Ishikawa (cell line): Measurements from ENCODE around the gene FHL1.

Experiments used
- CEBPB ChIP-seq: IDR thresholded peaks from 2 replicates; pipeline ENCODE4 v1.6.1; 2012
- CREB1 ChIP-seq: IDR thresholded peaks from 2 replicates; pipeline ENCODE4 v1.6.1; 2012; ENCODE audit warnings: low read depth
- EGR1 ChIP-seq: IDR thresholded peaks from 2 replicates; pipeline ENCODE4 v1.6.1; 2012
- EP300 ChIP-seq: IDR thresholded peaks from 2 replicates; pipeline ENCODE4 v1.6.1; 2012; ENCODE audit warnings: borderline replicate concordance
- FOXM1 ChIP-seq: IDR thresholded peaks from 2 replicates; pipeline ENCODE4 v1.6.1; 2012; ENCODE audit warnings: low read depth, borderline replicate concordance
- MAX ChIP-seq: IDR thresholded peaks from 2 replicates; pipeline ENCODE4 v1.6.1; 2012
- NFIC ChIP-seq: IDR thresholded peaks from 2 replicates; pipeline ENCODE4 v1.6.1; 2012
- RAD21 ChIP-seq: IDR thresholded peaks from 2 replicates; pipeline ENCODE4 v1.6.1; 2012; ENCODE audit warnings: low read depth
- REST ChIP-seq: IDR thresholded peaks from 2 replicates; pipeline ENCODE4 v1.6.1; 2012; ENCODE audit warnings: low read depth, mild to moderate bottlenecking
- TAF1 ChIP-seq: IDR thresholded peaks from 2 replicates; pipeline ENCODE4 v1.6.1; 2012; ENCODE audit warnings: low read depth, mild to moderate bottlenecking
- TCF12 ChIP-seq: IDR thresholded peaks from 2 replicates; pipeline ENCODE4 v1.6.1; 2012; ENCODE audit warnings: low read depth
- TEAD4 ChIP-seq: IDR thresholded peaks from 2 replicates; pipeline ENCODE4 v1.6.1; 2012
- USF1 ChIP-seq: IDR thresholded peaks from 2 replicates; pipeline ENCODE4 v1.6.1; 2012
- YY1 ChIP-seq: IDR thresholded peaks from 2 replicates; pipeline ENCODE4 v1.6.1; 2012; ENCODE audit warnings: low read depth
- ZBTB7A ChIP-seq: IDR thresholded peaks from 2 replicates; pipeline ENCODE4 v1.6.1; 2012; ENCODE audit warnings: low read depth

Gene FHL1

GRCh38 chrX:136259543-136259942 is 112.2 kb downstream of the FHL1 start:
- TF ChIP-seq ZBTB7A (no peak), TCF12 (no peak), TEAD4 (no peak), CREB1 (no peak), CEBPB (no peak), EGR1 (no peak), TAF1 (no peak), REST (no peak), RAD21 (no peak), YY1 (no peak), EP300 (no peak), USF1 (no peak), MAX (no peak), NFIC (no peak), FOXM1 (no peak)

- TF ChIP-seq EGR1: no peak
- TF ChIP-seq CREB1: no peak
- no peak for TF ChIP-seq TAF1
- TF ChIP-seq MAX: no peak
- no peak for TF ChIP-seq YY1
- no peak for TF ChIP-seq FOXM1
- no peak for TF ChIP-seq TEAD4
- TF ChIP-seq EP300: no peak
- TF ChIP-seq NFIC: no peak
- TF ChIP-seq RAD21: no peak
- no peak for TF ChIP-seq TCF12
- no peak for TF ChIP-seq CEBPB
- no peak for TF ChIP-seq USF1
- no peak for TF ChIP-seq REST
- no peak for TF ChIP-seq ZBTB7A
Observed at GRCh38 chrX:136260776-136261175, 113.4 kb downstream of the FHL1 start.
